GM19239 (cell line): ENCODE measurements around the gene EIF4G1.
A peak's percentile ranks its signal among the peaks of the same experiment; 100 is the strongest.
"Not testable (repeated sequence)": the region's sequence is repeated elsewhere in the genome, so short reads cannot be mapped to it uniquely, and the experiment has no call there.

Experiments
- DNase-seq: peaks from one replicate; pipeline ENCODE4 v3.0.0; 2011; ENCODE audit warnings: low spot score; ENCODE audit not compliant: insufficient read length
- FAIRE-seq: peaks from 2 replicates; lab custom pipeline; 2011; peaks lifted over from hg19 to GRCh38; lab: Jason Lieb, UNC

Gene EIF4G1

DNA sequence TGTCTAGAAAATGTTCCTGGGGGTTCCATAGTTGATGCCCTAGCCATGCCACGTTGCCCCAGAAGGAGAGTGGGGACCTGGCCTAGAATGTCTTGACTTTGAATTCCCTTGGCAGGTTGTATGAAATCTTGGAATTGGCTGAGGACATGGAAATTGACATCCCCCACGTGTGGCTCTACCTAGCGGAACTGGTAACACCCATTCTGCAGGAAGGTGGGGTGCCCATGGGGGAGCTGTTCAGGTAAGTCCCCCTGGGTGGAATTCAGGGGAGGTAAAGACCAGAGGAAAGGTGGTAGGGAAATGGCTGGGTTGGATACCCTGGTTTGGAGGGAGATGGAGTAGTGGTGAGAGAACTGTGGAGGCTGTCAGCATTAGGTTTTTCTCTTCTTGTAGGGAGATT, 14.1 kb downstream of the EIF4G1 start:
- DNase-seq (no peak), FAIRE-seq (no peak)

DNA sequence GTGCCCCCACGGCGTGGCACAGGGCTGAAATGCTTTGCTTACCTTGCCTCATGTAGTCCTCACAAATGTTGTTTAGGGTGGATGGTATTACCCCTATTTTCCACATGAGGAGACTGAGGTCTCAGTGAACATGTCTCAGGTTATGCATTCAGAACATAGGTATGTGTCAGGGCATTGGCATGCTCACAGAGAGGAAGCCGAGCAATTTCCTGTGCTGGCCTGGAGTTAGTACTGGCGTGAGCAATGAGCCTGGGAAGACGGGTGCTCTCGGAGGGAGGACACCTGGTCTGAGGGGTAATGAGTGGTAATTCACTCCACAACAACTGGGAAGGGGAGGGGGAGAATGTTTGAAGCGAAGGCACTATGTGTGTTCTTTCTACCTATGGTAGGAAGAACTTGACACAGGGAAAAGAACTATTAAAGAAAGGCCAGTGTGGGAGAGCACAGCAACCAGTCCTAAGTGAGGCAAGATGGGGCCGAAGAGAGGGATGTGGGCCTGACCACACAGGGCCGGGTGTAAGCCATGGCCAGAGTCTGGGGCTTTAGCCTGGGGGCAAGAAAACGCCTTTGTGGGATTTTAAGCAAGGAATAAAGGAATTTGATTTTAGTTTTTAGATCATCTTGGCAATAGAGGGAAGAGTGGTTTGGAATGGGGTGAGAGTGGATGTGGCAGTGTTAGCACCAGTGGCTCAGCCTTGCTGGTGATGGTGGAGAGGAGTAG, 18.1 kb downstream of the EIF4G1 start:
- DNase-seq = no peak
- FAIRE-seq = no peak

DNA sequence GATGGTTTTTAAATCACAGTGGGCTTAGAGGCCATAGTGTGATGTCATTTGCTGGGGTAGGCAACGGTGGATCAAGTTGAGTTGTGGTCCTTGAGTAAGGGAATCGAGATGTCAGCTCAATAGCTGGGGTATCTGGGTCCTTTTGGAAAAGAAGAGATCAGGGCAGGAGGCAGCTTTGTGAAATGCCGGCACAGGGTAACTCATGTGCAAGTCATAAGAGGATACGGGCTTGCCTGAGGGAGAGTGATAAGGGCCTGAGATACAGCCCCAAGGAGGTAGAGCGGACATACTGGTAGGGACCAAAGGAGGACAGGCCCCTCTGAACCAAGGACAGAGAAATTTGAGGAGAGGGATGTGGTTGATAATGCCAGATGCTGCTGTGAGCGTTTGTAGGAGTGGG, 18.8 kb downstream of the EIF4G1 start:
- FAIRE-seq = no peak
- no peak for DNase-seq

DNA sequence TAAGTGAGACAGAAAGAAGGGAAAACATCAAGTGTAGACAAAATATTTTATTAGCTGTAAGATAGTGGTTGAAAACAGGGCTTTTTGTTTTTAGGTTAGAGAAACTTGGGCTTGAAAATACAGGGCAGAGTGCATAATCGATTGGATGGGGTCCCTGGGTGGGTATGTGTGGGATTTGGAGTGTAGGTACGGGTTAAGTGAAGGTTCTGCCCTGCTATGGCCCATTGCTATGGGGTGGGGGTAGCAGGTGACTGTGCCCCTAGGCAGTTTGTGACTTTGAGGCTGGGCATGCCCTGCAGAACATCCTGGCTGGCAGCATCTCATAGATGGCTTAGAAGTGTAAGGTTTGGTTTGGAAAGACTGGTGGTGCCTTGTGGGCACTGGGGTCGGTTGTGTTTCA, 19.3 kb downstream of the EIF4G1 start:
- no peak for FAIRE-seq
- no peak for DNase-seq

DNA sequence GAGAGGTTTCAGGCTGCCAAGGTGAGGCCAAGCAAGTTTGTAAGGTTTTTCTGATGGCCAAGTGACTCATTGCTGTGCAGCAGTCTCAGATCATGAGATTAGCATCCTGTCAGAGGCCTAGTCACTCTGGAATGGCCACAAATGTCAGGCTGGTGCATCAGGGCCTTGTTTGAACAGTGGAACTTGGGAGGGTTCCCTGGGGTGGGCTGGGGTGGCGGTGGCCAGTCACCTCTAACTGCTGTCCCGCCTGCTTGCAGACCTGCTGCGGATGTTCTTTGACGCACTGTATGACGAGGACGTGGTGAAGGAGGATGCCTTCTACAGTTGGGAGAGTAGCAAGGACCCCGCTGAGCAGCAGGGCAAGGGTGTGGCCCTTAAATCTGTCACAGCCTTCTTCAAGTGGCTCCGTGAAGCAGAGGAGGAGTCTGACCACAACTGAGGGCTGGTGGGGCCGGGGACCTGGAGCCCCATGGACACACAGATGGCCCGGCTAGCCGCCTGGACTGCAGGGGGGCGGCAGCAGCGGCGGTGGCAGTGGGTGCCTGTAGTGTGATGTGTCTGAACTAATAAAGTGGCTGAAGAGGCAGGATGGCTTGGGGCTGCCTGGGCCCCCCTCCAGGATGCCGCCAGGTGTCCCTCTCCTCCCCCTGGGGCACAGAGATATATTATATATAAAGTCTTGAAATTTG, 20.2 kb downstream of the EIF4G1 start:
- no peak for DNase-seq
- no peak for FAIRE-seq

DNA sequence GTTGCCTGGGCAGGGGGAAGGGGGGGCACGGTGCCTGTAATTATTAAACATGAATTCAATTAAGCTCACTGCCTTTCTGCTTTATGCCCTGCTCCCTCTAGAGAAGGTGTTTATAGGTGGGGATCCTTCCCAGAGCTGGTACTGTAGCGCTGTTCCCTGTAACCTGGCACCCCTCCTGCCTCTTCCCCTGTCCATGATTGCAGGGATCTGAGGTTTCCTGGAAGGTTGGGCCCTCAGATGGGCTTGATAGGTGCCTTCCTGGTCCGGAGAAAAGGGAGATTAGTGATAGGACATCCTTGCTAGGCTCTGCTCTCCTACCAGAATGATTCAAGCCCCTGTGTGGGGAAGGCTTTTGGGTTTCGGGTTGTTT, 20.9 kb downstream of the EIF4G1 start:
- FAIRE-seq (no peak), DNase-seq (no peak)

DNA sequence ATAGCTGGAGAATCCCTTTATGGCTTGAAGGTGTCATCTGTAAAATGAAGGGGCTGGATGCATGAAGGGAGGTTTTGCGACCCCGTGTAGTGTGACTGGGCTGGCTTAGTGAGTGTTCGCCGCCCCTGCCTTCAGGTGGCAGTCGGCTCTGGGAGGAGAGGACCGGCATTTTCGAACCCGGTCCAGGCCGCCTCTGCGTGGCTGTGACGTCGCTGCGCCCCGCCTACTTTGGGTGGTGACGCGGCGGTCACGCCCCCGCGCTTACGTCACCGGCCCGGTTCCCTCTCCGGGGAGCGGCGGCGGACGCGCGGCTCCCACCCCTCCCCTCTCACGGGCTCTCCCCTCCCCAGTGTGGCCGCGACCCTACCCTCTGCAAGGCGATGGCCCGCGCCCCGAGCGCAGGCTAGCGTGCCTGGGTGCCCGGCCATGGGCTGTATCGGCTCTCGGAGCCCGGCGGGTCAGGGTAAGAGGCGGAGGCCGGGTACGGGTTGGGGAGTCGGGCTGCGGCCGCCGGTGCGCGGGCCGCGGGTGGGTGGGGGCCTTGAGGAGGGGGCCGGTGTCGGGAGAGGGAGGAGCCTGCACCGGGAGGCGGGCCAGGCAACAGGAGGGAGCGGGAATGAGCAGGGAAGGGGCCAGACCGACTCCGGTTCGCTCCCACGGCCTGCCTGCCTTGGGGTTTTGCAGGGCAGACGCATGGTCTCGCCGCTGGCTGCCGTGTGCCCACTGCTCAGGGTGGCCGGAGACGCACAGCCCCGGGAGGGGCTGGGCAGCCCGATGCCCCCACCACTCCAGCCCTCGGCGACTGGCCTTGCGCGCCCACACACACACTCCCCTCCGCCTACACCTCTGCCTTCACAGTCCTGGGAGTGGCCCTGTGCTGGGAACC, 21.5 kb downstream of the EIF4G1 start:
- no peak for FAIRE-seq

DNA sequence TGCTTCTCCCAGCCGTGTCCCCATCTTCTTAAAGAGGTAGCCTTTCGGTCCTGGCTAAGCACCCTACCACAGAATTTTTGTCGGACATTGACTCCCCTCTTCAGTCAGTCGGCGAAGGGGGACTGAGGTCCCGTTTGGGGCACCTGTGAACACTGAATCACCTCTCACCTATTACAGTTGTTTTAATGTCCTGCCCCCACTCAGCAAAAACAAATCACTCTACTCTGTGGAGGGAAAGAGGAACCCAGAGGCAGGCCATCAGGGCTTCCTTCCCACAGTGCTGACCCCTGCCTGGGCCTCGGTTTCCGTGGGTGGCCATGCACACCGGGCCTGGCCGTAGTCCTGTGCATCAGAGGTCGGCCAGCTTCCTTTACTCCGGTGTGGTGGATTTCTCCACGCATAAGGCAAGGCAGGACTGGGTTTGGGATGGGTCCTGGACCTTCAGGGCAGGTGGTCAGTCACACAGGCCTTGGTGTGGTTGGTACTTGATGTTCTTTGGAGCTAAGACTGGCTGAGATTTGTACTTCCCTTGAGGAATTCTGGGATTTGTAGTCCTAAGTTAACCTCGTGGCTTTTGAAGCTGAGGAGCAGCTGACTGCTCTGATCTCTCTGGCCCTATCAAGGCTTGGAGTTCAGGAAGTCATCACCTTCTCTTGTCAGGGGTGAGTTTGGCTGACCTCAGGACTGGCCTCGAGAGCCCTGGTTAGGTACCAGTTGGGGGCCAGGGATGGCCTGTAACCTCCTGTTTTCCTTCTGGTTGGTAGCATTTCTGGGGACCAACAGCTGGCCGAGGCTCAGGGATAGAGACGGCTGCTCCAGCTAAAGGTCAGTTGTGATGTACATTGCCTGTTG, 22.4 kb downstream of the EIF4G1 start:
- DNase-seq = no peak
- peak; percentile 44 for FAIRE-seq

More for the DNA sequence above, 21.5 kb downstream of the EIF4G1 start:
- DNase-seq = peak; percentile 81

DNA sequence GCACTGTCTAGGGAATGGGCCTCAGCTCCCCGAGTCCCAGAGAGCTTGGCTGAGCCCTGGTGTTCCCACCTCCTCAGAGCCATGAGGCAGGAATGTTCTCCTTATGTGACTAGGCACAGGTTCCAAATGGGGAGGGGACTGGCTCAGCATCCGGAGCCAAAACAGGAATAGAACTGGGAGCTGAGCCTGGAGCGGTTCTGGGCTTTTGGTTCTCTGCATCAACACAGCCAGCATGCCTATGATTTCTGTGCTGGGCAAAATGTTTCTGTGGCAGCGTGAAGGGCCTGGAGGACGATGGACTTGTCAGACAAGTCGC, 23.0 kb downstream of the EIF4G1 start, which contains the start of gene FAM131A:
TSS of gene FAM131A (plus strand) at position 202 of the 316 bp plus-strand sequence. CDS start at position 233, 31 bp downstream.
- DNase-seq (no peak), FAIRE-seq (no peak)

DNA sequence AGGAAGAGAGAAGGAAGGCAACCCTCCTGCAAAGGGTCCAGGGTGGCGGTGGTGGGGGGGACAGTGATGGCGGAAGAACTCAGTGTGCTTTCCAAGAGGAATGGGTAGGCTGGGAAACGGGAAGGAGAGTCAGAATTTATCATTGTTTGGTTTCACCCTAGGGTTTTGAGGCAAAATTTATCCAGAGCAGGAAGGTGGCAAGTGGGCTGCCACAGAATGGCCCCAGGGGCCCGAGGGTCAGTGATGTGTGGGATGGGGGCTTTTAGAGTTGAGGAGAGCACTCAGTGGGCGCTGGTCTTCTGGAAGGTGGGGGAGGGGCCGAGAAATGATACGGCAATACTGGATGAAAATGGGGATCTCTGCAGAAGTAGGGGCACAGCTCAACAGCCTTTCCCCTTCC, 23.6 kb downstream of the EIF4G1 start:
- DNase-seq (no peak), FAIRE-seq (no peak)

DNA sequence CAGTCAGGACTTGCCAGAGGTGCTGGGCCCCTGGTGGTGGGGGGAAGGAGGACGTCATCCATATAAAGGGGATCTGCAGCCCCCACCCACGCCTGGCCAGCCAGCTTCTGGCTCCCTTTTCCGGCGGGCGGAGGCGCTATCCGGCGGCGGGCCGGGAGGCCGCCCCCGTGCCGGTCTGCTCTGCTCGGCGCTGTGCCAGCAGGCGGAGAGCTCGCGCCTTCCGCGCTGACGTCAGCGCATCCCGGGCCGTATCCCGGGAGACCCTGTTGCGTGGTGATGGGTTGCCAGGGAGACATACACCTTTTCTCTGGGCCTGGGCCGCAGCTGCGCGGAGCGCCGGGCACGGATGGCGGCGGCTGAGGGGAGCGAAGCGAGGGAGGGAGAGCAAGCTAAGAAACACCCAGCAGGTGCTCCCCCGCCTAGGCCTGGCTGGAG, 24.1 kb downstream of the EIF4G1 start:
- DNase-seq (no peak), FAIRE-seq (no peak)

DNA sequence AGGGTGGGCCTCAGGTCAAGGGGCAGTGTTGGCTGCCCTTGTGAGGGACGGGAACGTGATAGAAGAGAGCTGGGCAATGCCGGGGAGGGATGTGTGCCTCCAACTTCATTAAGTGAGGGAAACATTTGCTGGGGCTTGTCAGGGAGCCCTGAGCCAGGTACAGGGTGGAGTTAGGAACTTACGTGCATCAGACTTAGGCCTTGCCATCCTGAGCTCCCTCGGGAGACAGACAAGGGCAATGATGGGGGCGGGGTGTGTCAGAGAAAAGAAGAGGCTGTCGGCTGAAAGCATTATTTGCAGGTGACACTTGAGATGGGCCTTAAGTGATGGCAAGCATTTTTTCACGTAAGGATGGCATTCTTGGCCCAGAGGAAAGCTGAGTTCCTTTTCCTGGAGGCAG, 24.6 kb downstream of the EIF4G1 start:
- no peak for FAIRE-seq
- no peak for DNase-seq

DNA sequence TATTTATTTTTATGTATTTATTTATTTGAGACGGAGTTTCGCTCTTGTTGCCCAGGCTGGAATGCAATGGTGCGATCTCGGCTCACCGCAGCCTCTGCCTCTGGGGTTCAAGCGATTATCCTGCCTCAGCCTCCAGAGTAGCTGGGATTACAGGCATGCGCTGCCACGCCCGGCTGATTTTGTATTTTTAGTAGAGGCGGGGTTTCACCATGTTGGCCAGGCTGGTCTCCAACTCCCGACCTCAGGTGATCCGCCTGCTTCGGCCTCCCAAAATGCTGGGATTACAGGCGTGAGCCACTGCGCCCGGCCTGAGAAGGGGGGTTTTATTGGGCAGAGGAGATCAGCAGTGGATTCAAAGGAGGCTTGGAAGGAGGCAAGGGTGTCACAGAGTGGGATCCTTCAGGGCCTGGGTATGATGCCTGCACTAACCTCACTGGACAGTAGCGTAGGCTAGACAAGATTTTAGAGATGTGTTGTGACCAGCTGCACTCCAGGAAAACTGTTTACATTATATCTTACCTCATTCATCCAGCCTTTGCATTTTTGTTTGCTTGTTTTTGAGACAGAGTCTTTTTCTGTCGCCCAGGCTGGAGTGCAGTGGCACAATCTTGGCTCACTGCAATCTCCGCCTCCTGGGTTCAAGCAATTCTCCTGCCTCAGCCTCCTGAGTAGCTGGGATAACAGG, 25.2 kb downstream of the EIF4G1 start:
- DNase-seq, FAIRE-seq: not testable (repeated sequence)

DNA sequence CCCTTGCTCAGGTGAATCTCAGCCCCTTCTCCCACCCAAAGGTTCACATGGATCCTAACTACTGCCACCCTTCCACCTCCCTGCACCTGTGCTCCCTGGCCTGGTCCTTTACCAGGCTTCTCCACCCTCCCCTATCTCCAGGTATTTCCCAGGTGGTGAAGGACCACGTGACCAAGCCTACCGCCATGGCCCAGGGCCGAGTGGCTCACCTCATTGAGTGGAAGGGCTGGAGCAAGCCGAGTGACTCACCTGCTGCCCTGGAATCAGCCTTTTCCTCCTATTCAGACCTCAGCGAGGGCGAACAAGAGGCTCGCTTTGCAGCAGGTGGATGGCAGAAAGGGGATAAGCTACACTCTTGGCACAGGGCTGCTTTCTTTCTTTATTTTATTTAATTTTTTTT, 27.5 kb downstream of the EIF4G1 start:
- DNase-seq (no peak), FAIRE-seq (no peak)

DNA sequence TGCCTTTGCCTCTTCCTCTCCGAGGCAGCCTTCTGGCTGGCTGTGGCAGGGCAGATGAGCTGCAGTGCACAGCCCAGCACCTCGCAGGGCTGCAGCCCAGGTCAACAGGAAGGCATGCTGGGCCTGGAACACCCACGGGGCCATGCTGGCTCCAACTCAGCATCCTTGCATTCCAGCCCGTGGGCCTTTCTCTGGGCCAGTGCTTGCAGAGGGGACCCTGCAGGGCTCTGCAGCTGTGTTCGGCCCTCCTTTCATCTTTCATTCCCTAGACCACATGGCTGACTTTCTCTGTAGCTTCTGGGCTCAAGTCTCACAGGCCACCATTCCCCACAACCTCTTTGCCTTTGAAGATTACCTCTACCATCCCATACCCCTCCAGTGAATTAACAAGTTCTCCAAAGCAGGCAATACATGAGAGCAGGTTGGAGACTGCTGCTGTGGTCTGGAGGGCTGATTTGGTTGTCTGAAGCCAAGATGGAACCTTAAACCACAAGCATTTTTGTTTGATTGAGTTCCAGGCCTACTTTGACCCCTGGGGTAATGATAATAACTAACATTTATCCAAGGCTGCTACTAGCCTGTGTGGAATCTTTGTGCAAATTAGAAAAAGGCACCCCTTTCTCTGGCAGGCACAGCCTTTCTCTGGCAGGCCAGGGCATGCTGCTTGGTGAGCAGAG, 28.9 kb downstream of the EIF4G1 start:
- DNase-seq (no peak), FAIRE-seq (no peak)

DNA sequence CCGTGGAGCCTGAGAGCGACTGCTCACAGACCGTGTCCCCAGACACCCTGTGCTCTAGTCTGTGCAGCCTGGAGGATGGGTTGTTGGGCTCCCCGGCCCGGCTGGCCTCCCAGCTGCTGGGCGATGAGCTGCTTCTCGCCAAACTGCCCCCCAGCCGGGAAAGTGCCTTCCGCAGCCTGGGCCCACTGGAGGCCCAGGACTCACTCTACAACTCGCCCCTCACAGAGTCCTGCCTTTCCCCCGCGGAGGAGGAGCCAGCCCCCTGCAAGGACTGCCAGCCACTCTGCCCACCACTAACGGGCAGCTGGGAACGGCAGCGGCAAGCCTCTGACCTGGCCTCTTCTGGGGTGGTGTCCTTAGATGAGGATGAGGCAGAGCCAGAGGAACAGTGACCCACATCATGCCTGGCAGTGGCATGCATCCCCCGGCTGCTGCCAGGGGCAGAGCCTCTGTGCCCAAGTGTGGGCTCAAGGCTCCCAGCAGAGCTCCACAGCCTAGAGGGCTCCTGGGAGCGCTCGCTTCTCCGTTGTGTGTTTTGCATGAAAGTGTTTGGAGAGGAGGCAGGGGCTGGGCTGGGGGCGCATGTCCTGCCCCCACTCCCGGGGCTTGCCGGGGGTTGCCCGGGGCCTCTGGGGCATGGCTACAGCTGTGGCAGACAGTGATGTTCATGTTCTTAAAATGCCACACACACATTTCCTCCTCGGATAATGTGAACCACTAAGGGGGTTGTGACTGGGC, 30.3 kb downstream of the EIF4G1 start:
- no peak for DNase-seq
- no peak for FAIRE-seq

DNA sequence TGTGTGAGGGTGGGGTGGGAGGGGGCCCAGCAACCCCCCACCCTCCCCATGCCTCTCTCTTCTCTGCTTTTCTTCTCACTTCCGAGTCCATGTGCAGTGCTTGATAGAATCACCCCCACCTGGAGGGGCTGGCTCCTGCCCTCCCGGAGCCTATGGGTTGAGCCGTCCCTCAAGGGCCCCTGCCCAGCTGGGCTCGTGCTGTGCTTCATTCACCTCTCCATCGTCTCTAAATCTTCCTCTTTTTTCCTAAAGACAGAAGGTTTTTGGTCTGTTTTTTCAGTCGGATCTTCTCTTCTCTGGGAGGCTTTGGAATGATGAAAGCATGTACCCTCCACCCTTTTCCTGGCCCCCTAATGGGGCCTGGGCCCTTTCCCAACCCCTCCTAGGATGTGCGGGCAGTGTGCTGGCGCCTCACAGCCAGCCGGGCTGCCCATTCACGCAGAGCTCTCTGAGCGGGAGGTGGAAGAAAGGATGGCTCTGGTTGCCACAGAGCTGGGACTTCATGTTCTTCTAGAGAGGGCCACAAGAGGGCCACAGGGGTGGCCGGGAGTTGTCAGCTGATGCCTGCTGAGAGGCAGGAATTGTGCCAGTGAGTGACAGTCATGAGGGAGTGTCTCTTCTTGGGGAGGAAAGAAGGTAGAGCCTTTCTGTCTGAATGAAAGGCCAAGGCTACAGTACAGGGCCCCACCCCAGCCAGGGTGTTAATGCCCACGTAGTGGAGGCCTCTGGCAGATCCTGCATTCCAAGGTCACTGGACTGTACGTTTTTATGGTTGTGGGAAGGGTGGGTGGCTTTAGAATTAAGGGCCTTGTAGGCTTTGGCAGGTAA, 31.1 kb downstream of the EIF4G1 start:
- DNase-seq (no peak), FAIRE-seq (no peak)
